MM.1S (cell line): ENCODE results near the gene RAPGEF4.

Experiments
- DNase-seq: peaks from one replicate; pipeline ENCODE4 v3.0.0-alpha.2; 2015
- H2AFZ ChIP-seq: fragments of 300-600 bp; sonication (generic); 2 replicates; pipeline ENCODE4 v1.6.0; 2016; ENCODE audit warnings: antibody characterized with exemption, low read length
- H3F3A ChIP-seq: fragments of 300-600 bp; sonication (generic); 2 replicates; pipeline ENCODE4 v1.6.1; 2016; ENCODE audit warnings: mild to moderate bottlenecking, antibody characterized with exemption, low read length, moderate library complexity, mixed read lengths; ENCODE audit not compliant: insufficient read depth
- H3K27ac ChIP-seq: fragments of 300-600 bp; sonication (generic); 2 replicates; pipeline ENCODE4 v1.5.1; 2016; ENCODE audit warnings: mild to moderate bottlenecking, low read length
- H3K27me3 ChIP-seq: fragments of 300-600 bp; sonication (generic); replicated peaks from 2 replicates; pipeline ENCODE4 v1.6.0; 2016; ENCODE audit warnings: low read length; ENCODE audit not compliant: insufficient read depth
- H3K36me3 ChIP-seq: fragments of 300-600 bp; sonication (generic); replicated peaks from 2 replicates; pipeline ENCODE4 v1.6.1; 2016; ENCODE audit warnings: mild to moderate bottlenecking, low read length, mixed read lengths; ENCODE audit not compliant: insufficient read depth
- H3K4me1 ChIP-seq: fragments of 300-600 bp; sonication (generic); 2 replicates; pipeline ENCODE4 v1.6.1; 2016; ENCODE audit warnings: low read length, mixed read lengths
- H3K4me2 ChIP-seq: fragments of 300-600 bp; sonication (generic); 2 replicates; pipeline ENCODE4 v1.6.0; 2016; ENCODE audit warnings: low read depth, low read length
- H3K4me3 ChIP-seq: fragments of 300-600 bp; sonication (generic); 2 replicates; pipeline ENCODE4 v1.5.1; 2016; ENCODE audit warnings: low read length, mixed read lengths
- H3K79me2 ChIP-seq: fragments of 300-600 bp; sonication (generic); 2 replicates; pipeline ENCODE4 v1.6.1; 2016; ENCODE audit warnings: mixed run types, low read length, mixed read lengths
- H3K9ac ChIP-seq: fragments of 300-600 bp; sonication (generic); 2 replicates; pipeline ENCODE4 v1.6.1; 2016; ENCODE audit warnings: low read length, mixed read lengths
- H3K9me2 ChIP-seq: fragments of 300-600 bp; sonication (generic); replicated peaks from 2 replicates; pipeline ENCODE4 v1.6.1; 2016; ENCODE audit warnings: mild to moderate bottlenecking, low read length, mixed read lengths; ENCODE audit not compliant: insufficient read depth
- H3K9me3 ChIP-seq: fragments of 300-600 bp; sonication (generic); replicated peaks from 2 replicates; pipeline ENCODE4 v1.6.1; 2016; ENCODE audit warnings: mild to moderate bottlenecking, low read length, mixed read lengths; ENCODE audit not compliant: insufficient read depth
- H4K20me1 ChIP-seq: fragments of 300-600 bp; sonication (generic); 2 replicates; pipeline ENCODE4 v1.6.1; 2016; ENCODE audit warnings: mild to moderate bottlenecking, low read length, moderate library complexity, mixed read lengths; ENCODE audit not compliant: insufficient read depth
- EZH2 ChIP-seq: fragments of 300-600 bp; sonication (generic); optimal IDR thresholded peaks from 2 replicates; pipeline ENCODE3; 2017; ENCODE audit warnings: low read depth, mild to moderate bottlenecking, antibody characterized with exemption, low read length, mixed read lengths
- EZH2phosphoT487 ChIP-seq: fragments of 300-600 bp; sonication (generic); IDR thresholded peaks from 2 replicates; pipeline ENCODE4 v1.6.1; 2018; ENCODE audit warnings: antibody characterized with exemption, low read length
- TF ChIP-seq, protein P1 (sequence below): fragments of 300-600 bp; sonication (generic); IDR thresholded peaks from 2 replicates; pipeline ENCODE4 v1.5.1; 2016; ENCODE audit warnings: antibody characterized with exemption, low read length, mixed read lengths

The RAPGEF4 gene

DNA sequence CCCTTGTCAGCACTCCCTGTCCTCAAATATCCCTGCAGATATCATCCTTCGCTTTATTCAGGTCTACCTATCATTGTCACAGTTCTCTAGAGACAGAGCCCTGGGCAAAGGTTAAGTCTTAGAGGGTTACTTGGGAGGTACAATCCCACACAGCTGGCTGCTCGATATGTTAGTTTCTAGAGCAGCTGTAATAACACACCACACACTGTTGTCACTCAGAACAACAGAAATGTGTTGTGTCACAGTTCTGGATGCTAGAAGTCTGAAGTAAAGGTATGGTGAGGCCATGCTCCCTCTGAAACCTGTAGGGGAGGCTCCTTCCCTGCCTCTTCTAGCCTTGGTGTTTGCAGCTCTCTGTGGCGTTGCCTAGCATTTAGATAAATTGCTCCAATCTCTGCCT lies 9.9 kb upstream of the RAPGEF4 start:
- TF ChIP-seq, protein P1, sequence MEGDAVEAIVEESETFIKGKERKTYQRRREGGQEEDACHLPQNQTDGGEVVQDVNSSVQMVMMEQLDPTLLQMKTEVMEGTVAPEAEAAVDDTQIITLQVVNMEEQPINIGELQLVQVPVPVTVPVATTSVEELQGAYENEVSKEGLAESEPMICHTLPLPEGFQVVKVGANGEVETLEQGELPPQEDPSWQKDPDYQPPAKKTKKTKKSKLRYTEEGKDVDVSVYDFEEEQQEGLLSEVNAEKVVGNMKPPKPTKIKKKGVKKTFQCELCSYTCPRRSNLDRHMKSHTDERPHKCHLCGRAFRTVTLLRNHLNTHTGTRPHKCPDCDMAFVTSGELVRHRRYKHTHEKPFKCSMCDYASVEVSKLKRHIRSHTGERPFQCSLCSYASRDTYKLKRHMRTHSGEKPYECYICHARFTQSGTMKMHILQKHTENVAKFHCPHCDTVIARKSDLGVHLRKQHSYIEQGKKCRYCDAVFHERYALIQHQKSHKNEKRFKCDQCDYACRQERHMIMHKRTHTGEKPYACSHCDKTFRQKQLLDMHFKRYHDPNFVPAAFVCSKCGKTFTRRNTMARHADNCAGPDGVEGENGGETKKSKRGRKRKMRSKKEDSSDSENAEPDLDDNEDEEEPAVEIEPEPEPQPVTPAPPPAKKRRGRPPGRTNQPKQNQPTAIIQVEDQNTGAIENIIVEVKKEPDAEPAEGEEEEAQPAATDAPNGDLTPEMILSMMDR, result no peak
- TF ChIP-seq EZH2, result no peak
- TF ChIP-seq EZH2phosphoT487, result no peak
- DNase-seq, result no peak
- Histone ChIP-seq H3F3A (no peaks in the 10 kb centered on the region), H3K27me3 (no peaks in the 10 kb centered on the region), H3K9me2 (no peaks in the 10 kb centered on the region), H3K4me1 (no peaks in the 10 kb centered on the region), H3K4me2 (no peak overlapping the region), H3K36me3 (no peaks in the 10 kb centered on the region), H3K27ac (no peak overlapping the region), H3K9me3 (no peaks in the 10 kb centered on the region), H2AFZ (no peak overlapping the region), H4K20me1 (no peaks in the 10 kb centered on the region), H3K4me3 (no peak overlapping the region), H3K79me2 (no peaks in the 10 kb centered on the region), H3K9ac (no peak overlapping the region)

GRCh38 chr2:172726172-172726735 lies 9.4 kb upstream of the RAPGEF4 start:
- Histone ChIP-seq H3K9me2 (no peaks in the 10 kb centered on the region), H3K36me3 (no peaks in the 10 kb centered on the region), H3K4me3 (no peak overlapping the region), H3K27ac (no peak overlapping the region), H3F3A (no peaks in the 10 kb centered on the region), H3K9me3 (no peaks in the 10 kb centered on the region), H3K9ac (no peak overlapping the region), H3K4me1 (no peaks in the 10 kb centered on the region), H3K27me3 (no peaks in the 10 kb centered on the region), H4K20me1 (no peaks in the 10 kb centered on the region), H3K79me2 (no peaks in the 10 kb centered on the region), H2AFZ (no peak overlapping the region), H3K4me2 (no peak overlapping the region)
- no peak for DNase-seq
- TF ChIP-seq EZH2 (no peak), EZH2phosphoT487 (no peak)
- TF ChIP-seq, protein P1, result no peak

DNA sequence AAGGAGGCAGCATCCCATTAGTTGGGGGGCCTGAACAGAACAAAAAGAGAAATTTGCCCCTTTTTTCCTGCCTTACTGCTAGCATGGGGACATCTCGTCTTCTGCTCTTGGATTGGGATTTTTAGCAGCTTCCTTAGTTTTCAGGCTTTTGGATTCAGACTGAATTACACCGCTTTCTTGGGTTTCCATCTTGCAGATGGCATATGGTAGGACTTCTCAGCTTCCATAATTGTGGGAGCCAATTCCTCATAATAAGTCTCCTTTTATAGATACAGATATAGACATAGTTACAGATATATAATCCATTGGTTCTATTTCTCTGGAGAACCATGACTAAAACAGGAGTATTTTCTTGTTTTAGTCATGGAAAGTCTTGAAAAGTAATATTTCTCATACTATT lies 5.2 kb upstream of the RAPGEF4 start:
- no peak overlapping the region for H2AFZ ChIP-seq
- no peaks in the 10 kb centered on the region for H3F3A ChIP-seq
- H3K4me3 ChIP-seq, result no peak overlapping the region
- no peaks in the 10 kb centered on the region for H3K27me3 ChIP-seq
- TF ChIP-seq EZH2phosphoT487, result no peak
- TF ChIP-seq EZH2, result no peak
- H3K9ac ChIP-seq, result no peak overlapping the region
- no peaks in the 10 kb centered on the region for H3K79me2 ChIP-seq
- no peaks in the 10 kb centered on the region for H4K20me1 ChIP-seq
- no peaks in the 10 kb centered on the region for H3K9me2 ChIP-seq
- H3K27ac ChIP-seq, result no peak overlapping the region
- no peak for DNase-seq
- no peaks in the 10 kb centered on the region for H3K9me3 ChIP-seq
- no peaks in the 10 kb centered on the region for H3K36me3 ChIP-seq
- no peak overlapping the region for H3K4me2 ChIP-seq
- no peaks in the 10 kb centered on the region for H3K4me1 ChIP-seq
